Uterus (tissue), 4 donors: ENCODE data around the gene GIMAP4. TPM values are rescaled to one million over a fixed set of nuclear protein-coding genes. Genes with fewer than 3 reads are reported as not detected.

Source experiments
- DNase-seq, 2 donors: peaks; one replicate each; pipeline ENCODE4 v3.0.0-alpha.2; 2019 to 2020
- H3K27ac ChIP-seq, 2 donors: fragments of 200-600 bp; sonication (generic); 1 replicate in 1 of 2; 2 replicates in 1 of 2; pipeline ENCODE4 v1.5.1; 2016 to 2018
- H3K27me3 ChIP-seq, 2 donors: fragments of 200-600 bp; sonication (generic); one replicate each; pipeline ENCODE4 v1.5.1; 2018 to 2019; ENCODE audit warnings: control low read depth in 1 of 2
- H3K36me3 ChIP-seq, 2 donors: fragments of 200-600 bp; sonication (generic); one replicate each; pipeline ENCODE4 v1.5.1; 2019; ENCODE audit warnings: control low read depth in 1 of 2
- H3K4me1 ChIP-seq, 2 donors: fragments of 200-600 bp; sonication (generic); one replicate each; pipeline ENCODE4 v1.5.1; 2018 to 2019; ENCODE audit warnings: control low read depth in 1 of 2
- H3K4me3 ChIP-seq, 2 donors: fragments of 200-600 bp; sonication (generic); 1 replicate in 1 of 2; 2 replicates in 1 of 2; pipeline ENCODE4 v1.5.1; 2018 to 2019; ENCODE audit warnings: mild to moderate bottlenecking in 1 of 2
- H3K9me3 ChIP-seq, 2 donors: fragments of 200-600 bp; sonication (generic); one replicate each; pipeline ENCODE4 v1.5.1; 2019; ENCODE audit warnings: control low read depth in 1 of 2
- CTCF ChIP-seq, 4 experiments: fragments of 200-600 bp in 2 of 4; fragments of 450-650 bp in 2 of 4; sonication (generic) in 2 of 4; IDR thresholded peaks; one replicate each; pipeline ENCODE4 v1.5.1; 2016 to 2019; ENCODE audit warnings: antibody characterized with exemption in 4 of 4, mild to moderate bottlenecking in 2 of 4, moderate library complexity in 1 of 4
- POLR2A ChIP-seq, 2 donors: fragments of 450-650 bp; IDR thresholded peaks; one replicate each; pipeline ENCODE4 v1.6.1; 2016; ENCODE audit warnings: antibody characterized with exemption in 2 of 2, mild to moderate bottlenecking in 1 of 2, moderate library complexity in 1 of 2
- intact Hi-C: fragments of 100-400 bp; cut with DNase I; formaldehyde crosslinking; loops from one replicate; pipeline ENCODE4 v1.15.1; 2023; ENCODE audit warnings: low total_unique reads
- total RNA-seq, 4 donors: library from RNA; depleted of rRNA in 3 of 4; stranded (reverse); fragments of >200 nt in 3 of 4; gene quantifications; one replicate each; pipeline versions ENCODE4 v1.1.0 to v1.2.4, GENCODE V29; 2014 to 2023
- donor health status: DM: yes; HTN: yes; CAD: no.

The GIMAP4 gene
- total RNA-seq, 4 donors from 2014 or later = 39.0 to 116 (median 75.7) TPM

DNA sequence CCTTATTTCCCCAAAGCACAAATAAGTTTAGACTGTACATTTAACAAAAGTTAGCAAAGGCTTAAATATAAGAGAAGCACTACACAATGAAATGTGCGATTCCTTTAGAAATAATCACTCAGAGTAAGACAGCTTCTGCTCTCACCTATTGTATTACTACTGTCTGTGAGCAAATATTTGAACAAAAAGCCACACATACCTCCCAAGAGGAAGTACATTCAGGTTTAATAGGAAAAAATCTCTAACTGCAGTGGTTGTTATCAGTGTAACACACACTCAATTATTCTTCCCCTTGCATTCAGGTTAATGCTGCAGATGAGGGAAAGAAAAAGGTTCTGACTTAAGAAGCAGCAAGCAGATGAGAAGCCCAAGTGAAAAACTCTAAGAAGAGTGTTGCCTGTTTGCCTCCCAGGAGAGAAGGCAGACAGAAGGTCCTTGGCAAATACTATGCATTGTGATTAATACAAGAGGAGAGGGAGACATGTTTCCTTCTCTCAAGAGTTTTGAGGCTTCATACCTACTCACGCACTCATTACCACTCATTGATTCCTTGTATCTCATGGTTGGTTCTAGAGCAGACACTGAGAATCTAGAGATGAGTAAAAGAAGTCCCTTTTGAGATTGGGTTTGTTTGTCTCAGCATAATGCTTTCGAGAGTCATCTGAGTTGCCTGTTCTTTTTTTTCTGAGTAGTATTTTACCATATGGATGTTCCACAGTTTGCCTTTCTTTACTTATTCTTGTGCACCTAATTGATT is 13.6 kb downstream of the GIMAP4 start:
- DNase-seq = no peak
- Histone ChIP-seq H3K4me1 (no peaks in the 10 kb centered on the region), H3K27ac (no peak overlapping the region), H3K27me3 (no peaks in the 10 kb centered on the region), H3K36me3 (no peaks in the 10 kb centered on the region), H3K4me3 (no peak overlapping the region), H3K9me3 (no peaks in the 10 kb centered on the region)
- intact Hi-C loops = no loop called here
- TF ChIP-seq POLR2A (IDR thresholded peaks at IDR 0.05) (no peak), CTCF (IDR thresholded peaks at IDR 0.05) (no peak)

- no peak overlapping the region for H3K4me3 ChIP-seq
These were observed 18.0 kb downstream of the GIMAP4 start for GRCh38 chr7:150585199-150585598.

GRCh38 chr7:150586068-150586784 is 19.0 kb downstream of the GIMAP4 start:
- no peak for TF ChIP-seq POLR2A (IDR thresholded peaks at IDR 0.05)
- TF ChIP-seq CTCF (IDR thresholded peaks at IDR 0.05) = no peak
- no peaks in the 10 kb centered on the region for H3K36me3 ChIP-seq
- no peaks in the 10 kb centered on the region for H3K4me1 ChIP-seq
- H3K27me3 ChIP-seq = no peaks in the 10 kb centered on the region
- no peaks in the 10 kb centered on the region for H3K9me3 ChIP-seq
- H3K4me3 ChIP-seq = no peak overlapping the region
- DNase-seq = no peak
- peak overlapping the region; percentile 49 to 75 for H3K27ac ChIP-seq
- intact Hi-C loops = no loop called here

More at GRCh38 chr7:150585199-150585598, 18.0 kb downstream of the GIMAP4 start:
- H3K27me3 ChIP-seq = no peaks in the 10 kb centered on the region
- DNase-seq = no peak
- no peaks in the 10 kb centered on the region for H3K4me1 ChIP-seq
- H3K27ac ChIP-seq = peak overlapping the region in 1 of 2 donors; percentile 75
- H3K36me3 ChIP-seq = no peaks in the 10 kb centered on the region
- TF ChIP-seq POLR2A (IDR thresholded peaks at IDR 0.05) = no peak
- TF ChIP-seq CTCF (IDR thresholded peaks at IDR 0.05) = no peak
- intact Hi-C loops = no loop called here
- no peaks in the 10 kb centered on the region for H3K9me3 ChIP-seq

- Histone ChIP-seq H3K27ac (peak overlapping the region; percentile 59 to 76), H3K27me3 (no peaks in the 10 kb centered on the region), H3K4me1 (no peaks in the 10 kb centered on the region), H3K9me3 (no peaks in the 10 kb centered on the region), H3K36me3 (no peaks in the 10 kb centered on the region), H3K4me3 (no peak overlapping the region)
- TF ChIP-seq POLR2A (IDR thresholded peaks at IDR 0.05) (no peak), CTCF (IDR thresholded peaks at IDR 0.05) (no peak)
- DNase-seq = peak in 1 of 2 donors; percentile 43
- intact Hi-C loops = no loop called here
These were observed 19.6 kb downstream of the GIMAP4 start for GRCh38 chr7:150586785-150587152.

DNA sequence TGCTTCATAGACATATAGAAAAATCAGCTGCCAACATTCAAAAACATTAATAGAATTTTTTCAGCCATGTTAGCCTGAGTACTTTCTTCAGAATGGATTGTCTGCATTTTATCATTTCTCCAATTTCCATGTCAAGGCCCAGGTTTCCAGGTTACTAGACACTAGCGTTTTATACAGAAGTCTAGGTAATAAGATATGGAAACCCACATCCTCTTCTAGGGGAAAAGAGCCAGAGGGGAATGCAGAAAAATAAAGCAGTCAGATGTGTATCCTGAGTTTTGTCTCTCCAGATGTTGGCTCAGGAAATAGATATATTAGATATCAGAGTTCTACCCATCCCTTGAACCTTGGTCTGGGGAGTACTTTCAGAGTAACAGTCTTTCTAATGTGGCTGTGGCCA is 20.4 kb downstream of the GIMAP4 start:
- DNase-seq = no peak
- Histone ChIP-seq H3K9me3 (no peaks in the 10 kb centered on the region), H3K4me3 (no peak overlapping the region), H3K36me3 (no peaks in the 10 kb centered on the region), H3K27ac (peak overlapping the region; percentile 59 to 76), H3K27me3 (no peaks in the 10 kb centered on the region), H3K4me1 (no peaks in the 10 kb centered on the region)
- intact Hi-C loops = no loop called here
- TF ChIP-seq POLR2A (IDR thresholded peaks at IDR 0.05) (no peak), CTCF (IDR thresholded peaks at IDR 0.05) (no peak)
